NCI-H1436 (cell line): ENCODE results near the gene OSBPL2.
A peak's percentile ranks its signal among the peaks of the same experiment; 100 is the strongest.

Experiments used
- DNase-seq: peaks from one replicate; lab custom pipeline; 2025; lab: John Stamatoyannopoulos, UW

The OSBPL2 gene

GRCh38 chr20:62301773-62302340 lies 63.5 kb downstream of the OSBPL2 start:
- peak; percentile 87 for DNase-seq

DNA sequence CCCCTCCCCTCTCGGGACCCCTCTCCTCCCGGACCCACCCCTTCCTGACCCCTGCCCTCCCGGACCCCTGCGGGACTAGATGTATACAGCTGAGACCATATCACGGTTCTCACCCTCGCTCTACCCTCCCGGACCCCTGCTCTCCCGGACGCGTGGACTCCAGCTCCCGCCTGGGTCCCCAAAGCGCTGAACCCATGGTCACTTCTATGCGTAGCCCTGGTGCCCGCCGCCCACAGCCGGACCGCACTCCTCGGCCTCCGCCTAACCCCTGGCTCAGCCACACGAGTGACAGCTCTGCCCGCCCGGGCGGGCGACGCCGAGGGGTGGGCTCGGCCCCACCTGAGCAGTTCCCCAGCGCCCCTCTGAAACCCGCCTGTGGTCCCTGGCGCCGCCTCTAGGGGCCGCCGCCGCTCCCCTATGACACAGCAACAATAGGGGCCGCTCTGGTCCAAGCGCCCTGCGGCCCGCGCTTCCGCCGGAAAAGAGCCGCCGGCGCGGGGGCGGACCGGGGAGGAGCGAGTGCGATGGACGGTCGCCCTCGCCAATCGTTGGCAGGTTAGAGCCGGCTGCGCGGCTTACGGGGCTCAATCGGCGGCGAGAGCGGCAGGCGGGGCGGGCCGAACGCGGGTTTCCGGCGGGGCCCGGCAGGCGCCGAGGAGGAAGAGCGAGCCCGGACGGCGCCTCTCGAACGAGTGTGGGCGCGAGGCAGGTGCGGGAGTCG lies 64.2 kb downstream of the OSBPL2 start, which contains the start of gene ADRM1:
Gene ADRM1 (plus strand): TSS at position 657 of the 721 bp plus-strand sequence. CDS start 572 bp downstream, outside the sequence.
- peak; percentile 94 for DNase-seq

- DNase-seq, result no peak
Observed at GRCh38 chr20:62303062-62303339, 64.7 kb downstream of the OSBPL2 start.

DNA sequence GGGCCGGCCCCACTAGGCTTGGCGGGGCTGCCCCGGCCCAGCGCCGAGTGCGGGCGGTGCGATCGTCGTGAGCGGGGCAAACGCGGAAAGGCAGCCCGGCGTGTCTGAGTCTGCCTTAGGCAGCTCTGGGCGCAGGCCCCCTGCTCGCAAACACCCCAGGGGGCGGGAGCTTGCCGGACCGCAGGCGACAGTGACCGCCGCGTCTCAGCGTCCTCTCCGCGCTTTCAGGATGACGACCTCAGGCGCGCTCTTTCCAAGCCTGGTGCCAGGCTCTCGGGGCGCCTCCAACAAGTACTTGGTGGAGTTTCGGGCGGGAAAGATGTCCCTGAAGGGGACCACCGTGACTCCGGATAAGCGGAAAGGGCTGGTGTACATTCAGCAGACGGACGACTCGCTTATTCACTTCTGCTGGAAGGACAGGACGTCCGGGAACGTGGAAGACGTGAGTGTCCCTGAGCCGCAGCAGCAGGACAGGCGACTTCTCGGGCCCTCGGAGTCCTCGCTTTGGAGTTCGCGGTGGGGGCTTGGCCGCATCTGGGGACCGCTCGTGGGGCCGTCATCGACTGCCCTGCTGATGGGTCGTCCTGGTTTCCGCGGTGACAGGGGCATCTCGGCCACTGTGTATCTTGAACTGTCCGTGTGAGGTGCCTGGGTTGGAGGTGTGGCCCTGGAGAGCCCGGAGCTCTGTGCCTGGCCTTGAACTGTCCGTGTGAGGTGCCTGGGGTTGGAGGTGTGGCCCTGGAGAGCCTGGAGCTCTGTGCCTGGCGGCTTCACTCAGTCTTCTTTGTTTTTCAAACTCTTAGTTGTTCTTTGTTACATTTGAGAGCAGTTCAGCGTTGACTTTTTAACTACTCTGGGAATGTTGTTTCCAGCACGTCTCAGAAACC lies 65.3 kb downstream of the OSBPL2 start:
- DNase-seq, result no peak

DNA sequence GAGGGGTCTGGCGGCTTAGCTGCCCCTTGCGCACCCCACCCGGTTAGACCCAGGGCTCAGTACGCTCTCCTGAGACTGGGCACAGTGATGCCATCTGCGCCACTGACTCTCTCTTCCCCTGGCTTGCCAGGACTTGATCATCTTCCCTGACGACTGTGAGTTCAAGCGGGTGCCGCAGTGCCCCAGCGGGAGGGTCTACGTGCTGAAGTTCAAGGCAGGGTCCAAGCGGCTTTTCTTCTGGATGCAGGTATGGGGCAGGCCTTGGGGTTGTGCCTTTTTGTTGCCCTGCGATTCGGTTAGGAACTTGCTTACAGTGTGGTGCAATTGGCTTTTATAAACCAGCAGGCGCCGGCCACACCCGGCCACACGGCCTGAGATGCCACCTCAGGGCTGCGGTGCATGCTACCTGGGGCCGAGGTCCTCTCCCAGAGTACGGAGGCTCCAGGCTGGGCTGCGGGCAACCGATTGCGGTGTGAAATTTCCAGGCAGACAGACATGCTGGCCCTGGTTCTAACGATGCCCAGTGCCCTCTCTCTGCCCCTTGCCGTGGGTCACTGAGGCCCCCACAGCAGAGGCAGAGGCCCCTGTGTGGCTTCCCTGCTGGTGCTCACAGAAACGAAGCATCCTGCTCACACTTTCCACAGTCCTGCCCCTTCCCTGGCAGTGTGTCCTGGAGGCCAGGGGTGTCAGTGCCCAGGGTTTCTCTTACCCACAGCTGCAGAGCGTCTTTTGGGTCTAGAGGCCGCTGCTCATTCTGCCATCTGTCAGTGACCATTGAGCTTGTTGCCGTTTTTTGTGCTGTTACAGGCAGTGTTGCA lies 66.2 kb downstream of the OSBPL2 start:
- DNase-seq, result no peak

GRCh38 chr20:62305149-62305764 lies 66.9 kb downstream of the OSBPL2 start:
- DNase-seq, result no peak

DNA sequence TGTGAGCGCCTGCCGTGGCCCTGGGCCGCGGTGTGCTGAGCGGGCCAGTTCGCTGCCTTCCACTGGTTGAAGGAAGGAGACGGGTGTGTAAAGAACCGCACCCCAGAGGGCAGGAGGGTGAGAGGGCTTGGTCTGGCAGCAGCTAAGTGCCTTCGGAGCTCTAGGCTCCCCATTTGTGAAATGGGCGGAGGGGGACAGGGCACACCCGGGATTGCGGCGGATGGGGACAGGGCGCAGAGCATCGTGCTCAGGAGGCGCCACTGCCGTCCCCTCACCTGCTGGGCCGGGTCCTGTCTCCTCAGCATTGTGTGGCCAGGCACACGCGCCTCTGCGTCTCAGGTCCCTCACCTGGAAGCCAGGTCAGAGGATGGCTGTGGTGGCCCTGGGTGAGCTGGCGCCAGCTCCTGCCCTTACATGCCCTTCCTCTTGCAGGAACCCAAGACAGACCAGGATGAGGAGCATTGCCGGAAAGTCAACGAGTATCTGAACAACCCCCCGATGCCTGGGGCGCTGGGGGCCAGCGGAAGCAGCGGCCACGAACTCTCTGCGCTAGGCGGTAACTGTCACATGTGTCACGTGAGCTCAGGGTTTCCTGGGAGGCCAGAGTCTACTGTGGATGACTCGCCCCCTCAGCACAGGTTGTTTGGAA lies 67.6 kb downstream of the OSBPL2 start:
- no peak for DNase-seq

- DNase-seq, result no peak
Observed at GRCh38 chr20:62306414-62307187, 68.3 kb downstream of the OSBPL2 start.

GRCh38 chr20:62307226-62308101 lies 69.1 kb downstream of the OSBPL2 start:
- DNase-seq, result no peak

DNA sequence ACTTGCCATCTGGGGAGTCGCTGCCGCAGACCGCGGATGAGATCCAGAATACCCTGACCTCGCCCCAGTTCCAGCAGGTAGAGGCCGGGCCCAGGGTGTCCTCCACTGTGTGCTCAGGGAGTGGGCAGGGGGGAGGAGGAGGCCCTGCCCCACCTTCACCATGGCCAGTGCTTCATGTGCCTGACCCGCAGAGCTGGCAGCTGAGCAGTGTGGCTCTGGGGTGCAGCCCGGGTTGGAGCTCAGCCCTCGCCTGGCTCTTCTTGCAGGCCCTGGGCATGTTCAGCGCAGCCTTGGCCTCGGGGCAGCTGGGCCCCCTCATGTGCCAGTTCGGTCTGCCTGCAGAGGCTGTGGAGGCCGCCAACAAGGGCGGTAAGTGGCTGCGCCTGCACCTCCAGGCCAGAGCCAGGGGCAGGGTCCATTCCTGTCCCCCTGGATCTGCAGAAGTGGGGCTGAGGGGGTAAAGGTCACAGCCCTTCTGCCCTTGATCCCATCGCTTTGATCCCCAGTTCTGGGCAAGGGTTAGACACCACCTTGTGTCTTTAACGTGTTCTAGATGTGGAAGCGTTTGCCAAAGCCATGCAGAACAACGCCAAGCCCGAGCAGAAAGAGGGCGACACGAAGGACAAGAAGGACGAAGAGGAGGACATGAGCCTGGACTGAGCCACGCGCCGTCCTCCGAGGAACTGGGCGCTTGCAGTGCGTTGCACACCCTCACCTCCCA lies 69.9 kb downstream of the OSBPL2 start:
- no peak for DNase-seq

GRCh38 chr20:62309198-62309944 lies 71.0 kb downstream of the OSBPL2 start:
- DNase-seq, result no peak

DNA sequence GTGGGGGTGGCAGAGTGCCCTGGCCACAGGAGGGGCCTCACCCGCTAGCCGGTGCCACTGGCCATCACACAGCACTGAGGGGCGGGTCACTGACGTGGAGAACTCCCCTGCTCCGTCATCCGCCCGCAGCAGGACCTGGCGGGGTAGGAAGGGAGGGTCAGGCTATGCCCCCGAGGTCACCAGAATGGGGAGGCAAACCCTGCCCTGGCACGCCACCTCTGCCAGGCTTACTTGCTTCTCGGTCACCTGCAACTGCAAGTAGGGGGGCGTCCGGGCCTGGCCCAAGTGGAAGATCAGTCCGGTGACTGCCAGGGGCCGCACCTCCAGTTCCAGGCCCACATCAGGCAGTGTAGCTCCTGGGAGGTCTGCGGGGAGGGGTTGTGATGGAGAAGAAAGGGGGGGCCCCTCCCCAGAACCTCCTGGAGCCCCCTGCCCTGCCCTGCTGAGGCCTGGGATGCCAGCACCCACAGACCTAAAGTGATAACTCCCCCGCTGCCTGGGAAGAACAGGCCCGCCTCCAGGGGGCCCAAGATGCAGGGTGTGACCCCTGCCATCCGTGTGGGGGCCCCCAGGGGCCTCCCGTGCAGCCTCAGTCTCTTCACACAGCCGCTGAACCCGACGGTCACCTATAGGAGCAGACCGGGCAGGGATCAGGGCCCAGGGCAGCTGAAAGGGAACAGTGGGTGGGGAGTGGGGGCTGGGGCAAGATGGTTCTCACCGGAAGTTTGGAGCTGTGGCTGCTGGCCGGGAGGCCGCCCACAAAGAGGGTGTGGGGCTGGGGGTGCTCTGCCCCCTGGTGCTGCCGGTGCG lies 71.8 kb downstream of the OSBPL2 start:
- no peak for DNase-seq

GRCh38 chr20:62310757-62311121 lies 72.4 kb downstream of the OSBPL2 start:
- DNase-seq, result no peak

DNA sequence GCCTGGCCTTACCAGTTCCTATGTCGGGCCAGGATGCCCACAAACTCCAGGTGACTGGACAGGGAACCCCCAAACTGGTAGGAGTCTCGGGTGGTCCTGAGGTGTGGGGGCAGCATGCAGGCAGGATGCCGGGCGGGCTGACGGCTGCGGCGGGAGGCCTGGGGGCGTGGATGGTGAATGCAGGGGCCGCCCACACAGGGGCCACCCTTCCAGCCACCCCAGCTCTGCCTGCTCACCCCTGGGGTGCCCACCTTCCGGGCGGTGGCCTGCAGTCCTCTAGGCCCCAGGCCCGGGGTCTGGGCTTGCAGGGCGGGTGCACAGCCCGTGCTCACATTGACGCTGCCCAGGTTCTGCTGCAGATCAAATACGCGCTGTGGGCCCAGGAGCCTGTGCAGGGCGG lies 72.8 kb downstream of the OSBPL2 start:
- DNase-seq, result no peak

DNA sequence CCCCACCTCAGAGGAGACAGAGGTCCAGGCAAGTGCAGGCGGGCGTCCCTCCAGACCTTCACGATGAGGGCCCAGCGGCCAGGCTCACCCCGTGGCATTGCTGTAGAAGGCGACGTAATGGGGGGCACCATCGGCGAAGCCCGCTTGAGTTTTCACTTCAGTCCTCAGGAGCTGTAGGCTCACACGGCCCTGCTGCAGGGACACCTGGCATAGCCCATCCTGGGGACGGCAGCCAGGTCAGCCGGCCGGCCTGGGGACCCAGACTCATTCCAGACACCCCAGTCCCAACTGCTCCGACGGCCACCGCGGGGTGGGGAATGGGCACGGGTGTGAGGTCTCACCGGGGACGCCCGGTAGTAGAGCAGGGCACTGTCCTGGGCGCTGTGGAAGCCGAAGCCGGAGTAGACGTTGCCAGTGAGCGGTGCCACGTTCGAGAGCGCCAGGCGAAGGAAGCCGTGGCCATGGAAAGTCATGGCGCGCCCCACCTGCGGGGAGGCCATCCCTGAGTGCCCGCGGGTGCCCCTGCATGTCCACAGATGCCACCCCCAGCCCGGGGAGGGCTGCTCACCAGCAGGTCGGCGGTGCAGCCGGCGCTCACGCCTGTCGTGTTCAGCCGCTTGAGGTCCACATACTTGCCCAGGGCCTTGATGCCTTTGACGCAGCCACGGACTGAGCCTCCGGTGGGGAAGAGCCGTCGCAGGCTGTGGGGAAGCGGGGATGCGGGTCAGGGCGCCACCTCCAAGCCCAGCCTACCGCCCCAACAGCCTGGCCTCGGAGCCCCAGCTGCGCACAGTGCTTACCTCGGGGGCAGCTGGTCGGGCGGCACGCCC lies 73.7 kb downstream of the OSBPL2 start:
- DNase-seq, result no peak

- no peak for DNase-seq
Observed at GRCh38 chr20:62312662-62312977, 74.3 kb downstream of the OSBPL2 start.
